GM19328 (cell line): Measurements from ENCODE around the gene B4GAT1.
"Not testable (repeated sequence)": the region's sequence is repeated elsewhere in the genome, so short reads cannot be mapped to it uniquely, and the experiment has no call there.

ENCODE experiments used
- ATAC-seq: cut with Tn5 transposase; IDR thresholded peaks from one replicate; pipeline ENCODE4 v1.9.1; 2021; ENCODE audit warnings: mild to moderate bottlenecking, moderate library complexity; ENCODE audit not compliant: unreplicated experiment

The B4GAT1 gene

GRCh38 chr11:66363805-66364535, 16.5 kb upstream of the B4GAT1 start:
- no peak for ATAC-seq

GRCh38 chr11:66363187-66363601, 15.8 kb upstream of the B4GAT1 start:
- ATAC-seq = no peak

- ATAC-seq = no peak
These were observed 15.2 kb upstream of the B4GAT1 start for GRCh38 chr11:66362481-66363147.

- ATAC-seq = no peak
These were observed 14.1 kb upstream of the B4GAT1 start for GRCh38 chr11:66361502-66361941.

GRCh38 chr11:66360406-66361073, 13.1 kb upstream of the B4GAT1 start:
- no peak for ATAC-seq

GRCh38 chr11:66359662-66360087, 12.2 kb upstream of the B4GAT1 start:
- ATAC-seq = no peak

- ATAC-seq = not testable (repeated sequence)
These were observed 3.3 kb upstream of the B4GAT1 start for GRCh38 chr11:66350560-66351235.

GRCh38 chr11:66349084-66349386, 1.6 kb upstream of the B4GAT1 start:
- ATAC-seq = no peak

- no peak for ATAC-seq
These were observed 679 bp downstream of the B4GAT1 start for GRCh38 chr11:66346476-66347424.

- ATAC-seq = no peak
These were observed 2.1 kb downstream of the B4GAT1 start for GRCh38 chr11:66345316-66345649.

GRCh38 chr11:66344550-66345315, 2.7 kb downstream of the B4GAT1 start, which contains the start of gene BRMS1:
BRMS1 (minus strand) TSS chr11:66345104; CDS start chr11:66342234, 2,870 bp downstream.
- peak; percentile 69 for ATAC-seq

- no peak for ATAC-seq
These were observed 4.3 kb downstream of the B4GAT1 start for GRCh38 chr11:66343176-66343575.

GRCh38 chr11:66341502-66342126, 5.8 kb downstream of the B4GAT1 start:
- no peak for ATAC-seq

GRCh38 chr11:66340596-66341501, 6.6 kb downstream of the B4GAT1 start:
- ATAC-seq = no peak

GRCh38 chr11:66339686-66340483, 7.5 kb downstream of the B4GAT1 start:
- ATAC-seq = no peak

- no peak for ATAC-seq
These were observed 8.2 kb downstream of the B4GAT1 start for GRCh38 chr11:66339162-66339675.
